HepG2 (cell line): ENCODE measurements around the gene CCT4. TPM values are rescaled to one million over a fixed set of nuclear protein-coding genes. Genes with fewer than 3 reads are reported as not detected.

Experiments
- AFF4 ChIP-seq: sonication (generic); formaldehyde crosslinking; IDR thresholded peaks from 2 replicates; pipeline ENCODE4 v1.4.0; 2020; ENCODE audit warnings: missing genetic modification reagents
- ARID3A ChIP-seq: IDR thresholded peaks from 2 replicates; pipeline ENCODE4 v1.6.1; 2012; ENCODE audit warnings: low read depth, low read length, improper control_type of control experiment
- ARNTL ChIP-seq: sonication (generic); formaldehyde crosslinking; IDR thresholded peaks from 2 replicates; pipeline ENCODE4 v1.4.0; 2020; ENCODE audit warnings: mild to moderate bottlenecking, missing genetic modification reagents
- CENPT ChIP-seq: sonication (generic); formaldehyde crosslinking; IDR thresholded peaks from 2 replicates; pipeline ENCODE4 v1.8.0; 2022; ENCODE audit warnings: low read depth, mild to moderate bottlenecking, moderate library complexity, missing genetic modification reagents
- CENPX ChIP-seq: sonication (generic); formaldehyde crosslinking; IDR thresholded peaks from 2 replicates; pipeline ENCODE4 v1.9.0; 2021; ENCODE audit warnings: mild to moderate bottlenecking, missing genetic modification reagents, moderate library complexity
- FOSL2 ChIP-seq: sonication (generic); formaldehyde crosslinking; IDR thresholded peaks from 2 replicates; pipeline ENCODE4 v1.4.0; 2020; ENCODE audit warnings: missing genetic modification reagents
- GATA4 ChIP-seq: sonication (generic); IDR thresholded peaks from 2 replicates; pipeline ENCODE4 v1.6.1; 2016; ENCODE audit warnings: antibody characterized with exemption, low read depth, borderline replicate concordance
- HDAC2 ChIP-seq: sonication (generic); formaldehyde crosslinking; IDR thresholded peaks from 2 replicates; pipeline ENCODE4 v1.4.0; 2020; ENCODE audit warnings: missing genetic modification reagents
- IRX3 ChIP-seq: sonication (generic); formaldehyde crosslinking; IDR thresholded peaks from 2 replicates; pipeline ENCODE4 v1.8.1; 2023; ENCODE audit warnings: mild to moderate bottlenecking, low read depth, missing genetic modification reagents, borderline replicate concordance
- MTA3 ChIP-seq: sonication (generic); formaldehyde crosslinking; IDR thresholded peaks from 2 replicates; pipeline ENCODE4 v1.4.0; 2020; ENCODE audit warnings: missing genetic modification reagents
- NBN ChIP-seq: fragments of 450-650 bp; conservative IDR thresholded peaks from 2 replicates; pipeline ENCODE4 v1.6.1; 2017
- SP4 ChIP-seq: sonication (generic); formaldehyde crosslinking; IDR thresholded peaks from 2 replicates; pipeline ENCODE4 v1.8.1; 2023; ENCODE audit warnings: mild to moderate bottlenecking, missing genetic modification reagents
- THAP11 ChIP-seq: IDR thresholded peaks from 2 replicates; pipeline ENCODE4 v1.6.1; 2016; ENCODE audit warnings: missing biosample characterization, missing genetic modification reagents
- YY1 ChIP-seq: IDR thresholded peaks from 2 replicates; pipeline ENCODE4 v1.6.1; 2011; ENCODE audit warnings: low read length, low read depth, moderate library complexity, mild to moderate bottlenecking; ENCODE audit not compliant: insufficient read depth, insufficient replicate concordance
- ZMYM3 ChIP-seq: sonication (generic); formaldehyde crosslinking; IDR thresholded peaks from 2 replicates; pipeline ENCODE4 v1.5.1; 2020; ENCODE audit warnings: mild to moderate bottlenecking, missing genetic modification reagents
- ZNF10 ChIP-seq: sonication (generic); formaldehyde crosslinking; IDR thresholded peaks from 2 replicates; pipeline ENCODE4 v1.4.0; 2020; ENCODE audit warnings: mild to moderate bottlenecking, low read depth, missing genetic modification reagents, borderline replicate concordance
- ZNF276 ChIP-seq: sonication (generic); formaldehyde crosslinking; IDR thresholded peaks from 2 replicates; pipeline ENCODE4 v1.4.0; 2020; ENCODE audit warnings: mild to moderate bottlenecking, low read depth, missing genetic modification reagents
- ZNF414 ChIP-seq: sonication (generic); formaldehyde crosslinking; IDR thresholded peaks from 2 replicates; pipeline ENCODE4 v1.5.0; 2020; ENCODE audit warnings: missing genetic modification reagents
- ZNF546 ChIP-seq: sonication (generic); formaldehyde crosslinking; conservative IDR thresholded peaks from 2 replicates; pipeline ENCODE4 v1.8.1; 2023; ENCODE audit warnings: mild to moderate bottlenecking, missing genetic modification reagents
- ZNF567 ChIP-seq: sonication (generic); formaldehyde crosslinking; IDR thresholded peaks from 2 replicates; pipeline ENCODE4 v1.8.1; 2023; ENCODE audit warnings: mild to moderate bottlenecking, missing genetic modification reagents, borderline replicate concordance
- polyA plus RNA-seq, 8 experiments: library from polyadenylated mRNA; depleted of rRNA in 3 of 8; stranded (reverse) in 7 of 8; unstranded in 1 of 8; fragments of >200 nt; fragmentation: Illumina TruSeq in 4 of 8; extraction: Trizol in 4 of 8; gene quantifications; 2 replicates each; pipeline versions ENCODE4 v1.2.1 to v1.2.3, GENCODE V29; 2011 to 2016; ENCODE audit warnings: low read depth in 4 of 8, missing spikeins in 1 of 8, mixed read lengths in 1 of 8; ENCODE audit not compliant: insufficient read depth in 1 of 8
- total RNA-seq, 5 experiments: library from RNA; depleted of rRNA; stranded (reverse); fragments of >200 nt; fragmentation: Illumina TruSeq; extraction: Trizol; gene quantifications; 2 replicates each; pipeline ENCODE4 v1.2.3, GENCODE V29; 2016; ENCODE audit warnings: low read depth in 1 of 5

The CCT4 gene
- total and polyA plus RNA-seq, 2 of the 13 experiments (the other 11 are each of a cell fraction or from before 2014, with no cell fraction given) = 138 to 340 TPM

- TF ChIP-seq ARID3A = no peak
- TF ChIP-seq AFF4 = no peak
- TF ChIP-seq FOSL2 (CRISPR knock-in tag) = peak; percentile 40
- TF ChIP-seq GATA4 = no peak
- TF ChIP-seq ZMYM3 = peak; percentile 95
- TF ChIP-seq ZNF546 (CRISPR knock-in tag) = no peak
- peak; percentile 57; the same call in 1 of the 2 replicates for TF ChIP-seq ARNTL (CRISPR knock-in tag)
- TF ChIP-seq SP4 (CRISPR knock-in tag) = peak; percentile 88
- TF ChIP-seq ZNF10 (CRISPR knock-in tag) = no peak
- no peak for TF ChIP-seq CENPX (CRISPR knock-in tag)
- no peak for TF ChIP-seq ZNF414 (CRISPR knock-in tag)
- 0 out of 2 replicates have a peak, but pooled peaks have one; percentile 69 for TF ChIP-seq ZNF276 (CRISPR knock-in tag)
- no peak for TF ChIP-seq IRX3 (CRISPR knock-in tag)
- TF ChIP-seq NBN = no peak
- peak; percentile 74; the same call in 1 of the 2 replicates for TF ChIP-seq HDAC2 (CRISPR knock-in tag)
- TF ChIP-seq THAP11 = peak; percentile 91
- no peak; the same call in 1 of the 2 replicates for TF ChIP-seq ZNF567 (CRISPR knock-in tag)
- no peak for TF ChIP-seq CENPT (CRISPR knock-in tag)
- TF ChIP-seq MTA3 = no peak
- peak; percentile 97 for TF ChIP-seq YY1
Observed at GRCh38 chr2:61905372-61906185, 17.1 kb upstream of the CCT4 start, which contains the start of gene COMMD1 (continued).
